ENCODE results near the gene ACTG1.
A peak's percentile ranks its signal among the peaks of the same experiment; 100 is the strongest.
"Not testable (repeated sequence)": the region's sequence is repeated elsewhere in the genome, so short reads cannot be mapped to it uniquely, and the experiment has no call there.

ACTG1 gene

GRCh38 chr17:81535007-81535328, 22.4 kb upstream of the ACTG1 start:
- peaks cover under 1% of the 10 kb centered on the region; the same call in 1 of the 2 replicates for H3K27me3 ChIP-seq
- TF ChIP-seq CTCF (IDR thresholded peaks at IDR 0.05; ENCODE audit: low read depth, low read length): no peak
- DNase-seq: no peak

GRCh38 chr17:81534157-81535006, 21.8 kb upstream of the ACTG1 start:
- H3K9me3 ChIP-seq: no peaks in the 10 kb centered on the region
- no peak overlapping the region for H3K4me3 ChIP-seq (ENCODE audit: low read depth, low read length)
- H3K36me3 ChIP-seq: no peaks in the 10 kb centered on the region
- DNase-seq: peak; percentile 53
- no peak for TF ChIP-seq CTCF (IDR thresholded peaks at IDR 0.05; ENCODE audit: low read depth, low read length)
- peaks cover 7% of the 10 kb centered on the region for H3K27me3 ChIP-seq
- H3K4me1 ChIP-seq: peaks cover 32% of the 10 kb centered on the region

More at GRCh38 chr17:81535007-81535328, 22.4 kb upstream of the ACTG1 start:
- H3K4me1 ChIP-seq: peaks cover 32% of the 10 kb centered on the region
- no peaks in the 10 kb centered on the region for H3K36me3 ChIP-seq
- no peaks in the 10 kb centered on the region for H3K9me3 ChIP-seq
- H3K4me3 ChIP-seq (ENCODE audit: low read depth, low read length): no peak overlapping the region

- Histone ChIP-seq H3K27me3 (peaks cover 15% of the 10 kb centered on the region), H3K36me3 (no peaks in the 10 kb centered on the region), H3K4me3 (ENCODE audit: low read depth, low read length) (no peak overlapping the region), H3K4me1 (peaks cover 32% of the 10 kb centered on the region), H3K9me3 (no peaks in the 10 kb centered on the region)
- no peak for TF ChIP-seq CTCF (IDR thresholded peaks at IDR 0.05; ENCODE audit: low read depth, low read length)
- DNase-seq: no peak
Measured at GRCh38 chr17:81533339-81534141, 20.9 kb upstream of the ACTG1 start.

GRCh38 chr17:81532490-81533287, 20.1 kb upstream of the ACTG1 start:
- H3K4me1 ChIP-seq: peaks cover 26% of the 10 kb centered on the region
- H3K9me3 ChIP-seq: no peaks in the 10 kb centered on the region
- peaks cover 24% of the 10 kb centered on the region for H3K27me3 ChIP-seq

GRCh38 chr17:81531998-81532404, 19.4 kb upstream of the ACTG1 start:
- H3K4me3 ChIP-seq (ENCODE audit: low read depth, low read length); H3K9me3 ChIP-seq; DNase-seq; H3K36me3 ChIP-seq: not testable (repeated sequence)
- Histone ChIP-seq H3K27me3 (peaks cover 28% of the 10 kb centered on the region), H3K4me1 (peaks cover 21% of the 10 kb centered on the region)

More at GRCh38 chr17:81532490-81533287, 20.1 kb upstream of the ACTG1 start:
- no peak for DNase-seq
- TF ChIP-seq CTCF (IDR thresholded peaks at IDR 0.05; ENCODE audit: low read depth, low read length): no peak
- Histone ChIP-seq H3K4me3 (ENCODE audit: low read depth, low read length) (no peak overlapping the region), H3K36me3 (no peaks in the 10 kb centered on the region)

- H3K27me3 ChIP-seq: peaks cover 28% of the 10 kb centered on the region
- not testable (repeated sequence) for H3K36me3 ChIP-seq; DNase-seq; H3K9me3 ChIP-seq; H3K4me3 ChIP-seq (ENCODE audit: low read depth, low read length)
- H3K4me1 ChIP-seq: peaks cover 16% of the 10 kb centered on the region
Measured at GRCh38 chr17:81531013-81531412, 18.4 kb upstream of the ACTG1 start.

Data from BE2C (cell line).